SK-N-SH treated with all-trans-retinoic acid at 6 μM for 48 hours (cell line): ENCODE measurements around the gene TMEM170A.

Experiments
- ARNTL ChIP-seq: fragments of 450-650 bp; formaldehyde crosslinking; IDR thresholded peaks from 2 replicates; pipeline ENCODE4 v1.5.0; 2020; ENCODE audit warnings: low read depth, mild to moderate bottlenecking, moderate library complexity, borderline replicate concordance
- BACH2 ChIP-seq: fragments of 250-450 bp; sonication (Bioruptor Pico); IDR thresholded peaks from 2 replicates; pipeline ENCODE4 v1.9.0; 2021; ENCODE audit warnings: mild to moderate bottlenecking, borderline replicate concordance
- GLIS3 ChIP-seq: fragments of 250-450 bp; sonication (Bioruptor Pico); IDR thresholded peaks from 2 replicates; pipeline ENCODE4 v1.5.0; 2020; ENCODE audit warnings: mild to moderate bottlenecking, moderate library complexity
- ISL1 ChIP-seq: fragments of 250-450 bp; sonication (Bioruptor Pico); IDR thresholded peaks from 2 replicates; pipeline ENCODE4 v2.1.2; 2022; ENCODE audit warnings: mild to moderate bottlenecking, moderate library complexity
- OSR1 ChIP-seq: fragments of 250-450 bp; sonication (Bioruptor Pico); IDR thresholded peaks from 2 replicates; pipeline ENCODE4 v1.8.0; 2022; ENCODE audit warnings: moderate library complexity, mild to moderate bottlenecking, inconsistent platforms
- PATZ1 ChIP-seq: fragments of 250-450 bp; sonication (Bioruptor Pico); IDR thresholded peaks from 2 replicates; pipeline ENCODE4 v1.8.0; 2020; ENCODE audit warnings: mild to moderate bottlenecking, moderate library complexity, borderline replicate concordance
- POU6F1 ChIP-seq: fragments of 250-450 bp; sonication (Bioruptor Pico); IDR thresholded peaks from 2 replicates; pipeline ENCODE4 v1.8.0; 2021; ENCODE audit warnings: low read depth, mild to moderate bottlenecking, moderate library complexity, borderline replicate concordance
- RARB ChIP-seq: fragments of 250-450 bp; sonication (Bioruptor Pico); IDR thresholded peaks from 2 replicates; pipeline ENCODE4 v1.8.0; 2021; ENCODE audit warnings: mild to moderate bottlenecking, moderate library complexity
- TCF4 ChIP-seq: fragments of 250-450 bp; sonication (Bioruptor Pico); IDR thresholded peaks from 2 replicates; pipeline ENCODE4 v1.8.0; 2021; ENCODE audit warnings: mild to moderate bottlenecking, moderate library complexity, borderline replicate concordance
- TSHZ2 ChIP-seq: fragments of 250-450 bp; sonication (Bioruptor Pico); IDR thresholded peaks from 2 replicates; pipeline ENCODE4 v1.5.0; 2020; ENCODE audit warnings: mild to moderate bottlenecking, moderate library complexity
- ZC3H10 ChIP-seq: fragments of 250-450 bp; sonication (Bioruptor Pico); IDR thresholded peaks from 2 replicates; pipeline ENCODE4 v1.5.1; 2021; ENCODE audit warnings: mild to moderate bottlenecking, moderate library complexity
- ZFP30 ChIP-seq: fragments of 450-650 bp; formaldehyde crosslinking; IDR thresholded peaks from 2 replicates; pipeline ENCODE4 v1.5.0; 2022; ENCODE audit warnings: mild to moderate bottlenecking, moderate library complexity
- ZNF565 ChIP-seq: fragments of 450-650 bp; formaldehyde crosslinking; conservative IDR thresholded peaks from 2 replicates; pipeline ENCODE4 v1.5.0; 2020; ENCODE audit warnings: low read depth, mild to moderate bottlenecking, moderate library complexity
- TF ChIP-seq, protein P1 (sequence below): fragments of 250-450 bp; sonication (Bioruptor Pico); IDR thresholded peaks from 2 replicates; pipeline ENCODE4 v1.5.1; 2020; ENCODE audit warnings: low read depth, mild to moderate bottlenecking, moderate library complexity

DNA sequence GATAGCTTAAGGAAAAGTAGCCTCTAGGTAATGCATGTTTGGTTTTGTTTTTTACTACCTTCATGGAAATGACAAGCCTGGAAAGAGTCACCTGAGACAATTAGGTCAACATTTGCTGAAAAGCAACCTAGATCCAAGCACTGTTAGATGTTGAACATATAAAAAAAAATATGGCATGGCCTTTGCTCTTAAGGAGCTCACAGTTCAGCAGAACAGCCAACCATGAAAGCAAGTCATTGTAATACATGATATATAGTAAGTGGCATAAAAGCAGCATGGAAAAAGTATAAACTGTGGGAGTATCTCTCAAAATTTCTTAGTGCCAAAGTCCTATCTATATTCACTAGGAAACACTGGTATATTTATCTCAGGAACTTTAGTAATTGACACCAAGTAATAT lies 62.8 kb downstream of the TMEM170A start:
- no peak for TF ChIP-seq GLIS3
- TF ChIP-seq BACH2 (CRISPR knock-in tag): no peak
- no peak for TF ChIP-seq ISL1
- TF ChIP-seq PATZ1 (CRISPR knock-in tag): no peak
- TF ChIP-seq ZC3H10 (CRISPR knock-in tag): no peak
- TF ChIP-seq POU6F1 (CRISPR knock-in tag): no peak
- TF ChIP-seq, protein P1, sequence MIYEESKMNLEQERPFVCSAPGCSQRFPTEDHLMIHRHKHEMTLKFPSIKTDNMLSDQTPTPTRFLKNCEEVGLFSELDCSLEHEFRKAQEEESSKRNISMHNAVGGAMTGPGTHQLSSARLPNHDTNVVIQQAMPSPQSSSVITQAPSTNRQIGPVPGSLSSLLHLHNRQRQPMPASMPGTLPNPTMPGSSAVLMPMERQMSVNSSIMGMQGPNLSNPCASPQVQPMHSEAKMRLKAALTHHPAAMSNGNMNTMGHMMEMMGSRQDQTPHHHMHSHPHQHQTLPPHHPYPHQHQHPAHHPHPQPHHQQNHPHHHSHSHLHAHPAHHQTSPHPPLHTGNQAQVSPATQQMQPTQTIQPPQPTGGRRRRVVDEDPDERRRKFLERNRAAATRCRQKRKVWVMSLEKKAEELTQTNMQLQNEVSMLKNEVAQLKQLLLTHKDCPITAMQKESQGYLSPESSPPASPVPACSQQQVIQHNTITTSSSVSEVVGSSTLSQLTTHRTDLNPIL (CRISPR knock-in tag): no peak
- no peak for TF ChIP-seq ARNTL (CRISPR knock-in tag)
- TF ChIP-seq RARB: no peak
- TF ChIP-seq TSHZ2 (CRISPR knock-in tag): no peak
- TF ChIP-seq ZFP30 (CRISPR knock-in tag): no peak
- no peak for TF ChIP-seq TCF4 (CRISPR knock-in tag)
- no peak for TF ChIP-seq ZNF565 (CRISPR knock-in tag)
- TF ChIP-seq OSR1 (CRISPR knock-in tag): no peak
